ENCODE measurements around the gene RNASE1. TPM values are rescaled to one million over a fixed set of nuclear protein-coding genes. Genes with fewer than 3 reads are reported as not detected.

The RNASE1 gene
- total RNA-seq: 113 TPM

DNA sequence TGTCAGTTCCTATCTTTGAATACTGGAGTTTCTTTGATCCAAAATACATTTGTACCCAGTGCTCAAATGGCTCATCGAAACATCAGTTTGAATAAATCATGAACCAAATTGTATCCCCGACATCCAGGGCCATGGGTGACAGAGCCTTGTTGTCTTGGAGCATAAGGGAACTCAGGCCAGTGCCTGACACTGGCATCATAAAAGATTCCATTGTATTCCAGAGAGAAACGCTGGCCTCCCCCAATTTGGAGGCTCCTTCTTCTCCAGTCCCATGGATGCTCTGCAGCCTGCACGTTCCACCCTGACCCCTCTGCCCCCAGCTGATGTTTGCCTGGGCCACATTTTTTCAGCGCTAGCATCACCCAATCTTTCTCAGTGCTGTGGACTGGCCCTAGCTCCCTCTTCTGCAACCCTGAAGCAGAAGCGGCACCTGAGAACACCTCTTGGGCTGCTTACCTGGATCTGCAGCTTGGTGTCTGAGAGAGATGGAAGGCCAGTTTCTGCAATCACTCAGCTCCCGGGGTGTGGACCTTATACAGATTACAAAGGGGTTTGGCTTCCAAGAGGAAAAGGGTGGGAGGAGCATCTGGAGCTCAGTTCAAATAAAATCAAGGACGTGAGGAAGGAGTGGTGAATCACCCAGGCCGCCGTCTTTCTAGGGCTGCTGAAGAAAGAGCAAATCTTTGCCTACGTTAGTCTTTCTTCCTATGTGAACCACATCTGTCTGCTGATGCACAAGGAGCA is at the start of gene RNASE1:
Gene RNASE1 (minus strand): TSS at position 504 of the 744 bp plus-strand sequence. CDS start 776 bp downstream, outside the sequence.
- Histone ChIP-seq H3K27me3 (ENCODE audit: control insufficient read depth in 3 of 3, insufficient read depth in 3 of 3, low read length in 3 of 3) (peaks cover 3 to 20% (median 8%) of the 10 kb centered on the region in 3 donors), H3K27ac (ENCODE audit: low read depth, low read length) (peak within 1 kb of the TSS; percentile 51), H3K36me3 (ENCODE audit: control insufficient read depth in 3 of 3, insufficient read depth in 3 of 3, low read length in 3 of 3) (no peaks in the 10 kb centered on the region), H3K4me3 (ENCODE audit: low read length in 3 of 3) (peak within 1 kb of the TSS; percentile 56 to 73 (median 67)), H3K9ac (ENCODE audit: low read depth in 1 of 3, low read length in 3 of 3) (peak within 1 kb of the TSS; percentile 27 to 64 (median 33)), H3K9me3 (ENCODE audit: control insufficient read depth in 3 of 3, low read length in 3 of 3) (no peaks in the 10 kb centered on the region), H3K4me1 (ENCODE audit: control insufficient read depth in 3 of 3, insufficient read depth in 3 of 3, low read length in 3 of 3) (peaks cover 0 to 3% (median 0%) of the 10 kb centered on the region in 3 donors)

DNA sequence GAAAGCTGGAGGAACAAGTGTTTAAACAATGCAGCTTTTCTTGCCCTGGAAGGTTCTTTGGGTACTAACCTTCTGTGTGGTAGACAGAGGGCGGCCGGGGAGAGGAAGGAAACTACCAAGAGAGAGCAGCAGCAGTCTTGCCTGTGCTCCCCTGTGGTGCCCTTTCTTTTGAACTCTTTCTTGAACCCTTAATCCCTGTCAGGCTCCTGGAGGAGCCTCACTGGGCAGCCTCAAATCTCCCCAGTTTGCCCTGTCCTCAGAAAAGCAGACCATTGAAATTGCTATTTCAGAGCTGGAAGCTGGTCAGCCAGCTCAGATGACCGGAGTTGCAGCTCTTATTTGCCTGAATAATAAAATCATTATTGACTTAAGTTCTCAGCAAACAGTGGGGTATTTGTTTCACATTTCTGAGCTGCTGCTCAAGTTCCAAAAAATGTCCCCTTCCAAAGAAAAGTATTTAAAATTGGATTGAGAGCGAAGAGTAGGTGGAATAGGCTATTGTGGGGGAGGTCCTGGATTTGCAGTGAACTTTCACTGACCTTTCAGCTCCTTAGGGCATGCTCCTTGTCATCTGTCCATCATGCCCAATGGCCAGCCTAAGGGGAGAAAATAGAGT is 46.4 kb upstream of the RNASE1 start:
- no peaks in the 10 kb centered on the region for H3K9me3 ChIP-seq (ENCODE audit: control insufficient read depth in 3 of 3, low read length in 3 of 3)
- no peak overlapping the region for H3K9ac ChIP-seq (ENCODE audit: low read depth in 1 of 3, low read length in 3 of 3)
- H3K4me3 ChIP-seq (ENCODE audit: low read length in 3 of 3): no peak overlapping the region
- no peaks in the 10 kb centered on the region for H3K4me1 ChIP-seq (ENCODE audit: control insufficient read depth in 3 of 3, insufficient read depth in 3 of 3, low read length in 3 of 3)
- H3K36me3 ChIP-seq (ENCODE audit: control insufficient read depth in 3 of 3, insufficient read depth in 3 of 3, low read length in 3 of 3): no peaks in the 10 kb centered on the region
- no peak overlapping the region for H3K27ac ChIP-seq (ENCODE audit: low read depth, low read length)
- peaks cover 0 to 4% (median 4%) of the 10 kb centered on the region in 3 donors for H3K27me3 ChIP-seq (ENCODE audit: control insufficient read depth in 3 of 3, insufficient read depth in 3 of 3, low read length in 3 of 3)

DNA sequence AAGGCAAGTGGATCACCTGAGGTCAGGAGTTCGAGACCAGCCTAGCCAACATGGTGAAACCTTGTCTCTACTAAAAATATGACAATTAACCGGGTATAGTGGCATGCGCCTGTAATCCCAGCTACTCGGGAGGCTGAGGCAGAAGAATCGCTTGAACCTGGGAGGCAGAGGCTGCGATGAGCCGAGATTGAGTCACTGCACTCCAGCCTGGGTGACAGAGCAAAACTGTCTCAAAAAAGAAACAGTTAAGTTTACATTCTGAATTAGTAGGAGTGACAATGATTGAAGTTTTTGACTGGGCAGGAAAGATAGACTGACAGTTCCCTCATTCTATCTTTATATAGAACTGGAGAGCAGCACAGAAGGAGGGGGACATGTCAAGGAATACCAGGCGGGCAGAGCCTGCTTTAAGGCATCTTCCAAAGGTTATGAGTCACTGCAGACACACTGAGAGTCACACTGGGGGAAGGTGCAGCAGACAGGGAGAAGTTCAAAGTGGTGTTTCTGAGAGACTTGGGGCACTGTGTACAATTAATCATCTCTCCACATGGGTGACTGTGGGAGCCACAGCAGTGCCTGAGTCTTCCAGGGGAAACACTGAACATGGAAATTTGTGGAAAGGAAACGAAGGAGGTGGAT is 45.8 kb upstream of the RNASE1 start:
- Histone ChIP-seq H3K4me3 (ENCODE audit: low read length in 3 of 3) (no peak overlapping the region), H3K27me3 (ENCODE audit: control insufficient read depth in 3 of 3, insufficient read depth in 3 of 3, low read length in 3 of 3) (peaks cover 0 to 4% (median 4%) of the 10 kb centered on the region in 3 donors), H3K9me3 (ENCODE audit: control insufficient read depth in 3 of 3, low read length in 3 of 3) (no peaks in the 10 kb centered on the region), H3K4me1 (ENCODE audit: control insufficient read depth in 3 of 3, insufficient read depth in 3 of 3, low read length in 3 of 3) (no peaks in the 10 kb centered on the region), H3K9ac (ENCODE audit: low read depth in 1 of 3, low read length in 3 of 3) (no peak overlapping the region), H3K27ac (ENCODE audit: low read depth, low read length) (no peak overlapping the region), H3K36me3 (ENCODE audit: control insufficient read depth in 3 of 3, insufficient read depth in 3 of 3, low read length in 3 of 3) (no peaks in the 10 kb centered on the region)

DNA sequence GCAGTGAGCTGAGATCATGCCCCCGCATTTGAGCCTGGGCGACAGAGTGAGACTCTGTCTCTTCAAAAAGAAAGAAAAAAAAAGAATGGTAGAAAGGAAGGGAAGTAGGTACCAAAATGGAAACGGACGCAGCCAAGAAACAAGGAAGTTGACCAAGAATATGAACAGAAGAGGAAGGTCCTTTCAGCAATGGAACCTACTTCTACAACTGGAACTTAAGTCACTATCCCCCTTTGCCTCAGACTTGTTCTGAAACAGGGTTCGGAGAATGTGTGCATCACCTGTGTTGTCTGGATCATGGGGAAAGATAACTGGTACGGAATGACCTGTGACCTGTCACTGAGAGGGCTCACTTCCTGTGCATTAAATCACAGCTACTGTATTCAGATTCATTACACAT is 43.9 kb upstream of the RNASE1 start:
- Histone ChIP-seq H3K4me3 (ENCODE audit: low read length in 3 of 3) (no peak overlapping the region), H3K27ac (ENCODE audit: low read depth, low read length) (no peak overlapping the region), H3K4me1 (ENCODE audit: control insufficient read depth in 3 of 3, insufficient read depth in 3 of 3, low read length in 3 of 3) (no peaks in the 10 kb centered on the region), H3K36me3 (ENCODE audit: control insufficient read depth in 3 of 3, insufficient read depth in 3 of 3, low read length in 3 of 3) (no peaks in the 10 kb centered on the region), H3K27me3 (ENCODE audit: control insufficient read depth in 3 of 3, insufficient read depth in 3 of 3, low read length in 3 of 3) (peaks cover 0 to 4% (median 4%) of the 10 kb centered on the region in 3 donors), H3K9me3 (ENCODE audit: control insufficient read depth in 3 of 3, low read length in 3 of 3) (no peaks in the 10 kb centered on the region), H3K9ac (ENCODE audit: low read depth in 1 of 3, low read length in 3 of 3) (no peak overlapping the region)

DNA sequence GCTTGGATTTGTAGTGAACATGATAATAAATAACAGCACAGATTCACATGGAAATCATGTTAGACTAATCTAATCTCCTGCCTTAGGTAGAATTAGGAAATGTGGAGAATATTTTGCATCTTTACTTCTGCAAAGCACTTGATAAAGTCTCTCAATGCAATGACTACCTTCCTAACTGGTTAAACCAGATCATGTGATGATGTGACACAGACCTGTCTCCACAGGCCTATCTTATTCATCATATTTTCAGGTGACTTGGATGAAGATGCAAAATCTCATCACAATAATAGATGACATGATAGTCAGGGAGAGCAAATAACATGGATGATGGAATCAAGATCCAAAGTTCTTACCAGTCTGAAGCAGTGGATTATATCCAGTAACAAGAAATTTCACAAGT is 38.5 kb upstream of the RNASE1 start:
- Histone ChIP-seq H3K9ac (ENCODE audit: low read depth in 1 of 3, low read length in 3 of 3) (no peak overlapping the region), H3K4me1 (ENCODE audit: control insufficient read depth in 3 of 3, insufficient read depth in 3 of 3, low read length in 3 of 3) (no peaks in the 10 kb centered on the region), H3K36me3 (ENCODE audit: control insufficient read depth in 3 of 3, insufficient read depth in 3 of 3, low read length in 3 of 3) (no peaks in the 10 kb centered on the region), H3K4me3 (ENCODE audit: low read length in 3 of 3) (no peak overlapping the region), H3K27me3 (ENCODE audit: control insufficient read depth in 3 of 3, insufficient read depth in 3 of 3, low read length in 3 of 3) (no peaks in the 10 kb centered on the region), H3K27ac (ENCODE audit: low read depth, low read length) (no peak overlapping the region), H3K9me3 (ENCODE audit: control insufficient read depth in 3 of 3, low read length in 3 of 3) (no peaks in the 10 kb centered on the region)

DNA sequence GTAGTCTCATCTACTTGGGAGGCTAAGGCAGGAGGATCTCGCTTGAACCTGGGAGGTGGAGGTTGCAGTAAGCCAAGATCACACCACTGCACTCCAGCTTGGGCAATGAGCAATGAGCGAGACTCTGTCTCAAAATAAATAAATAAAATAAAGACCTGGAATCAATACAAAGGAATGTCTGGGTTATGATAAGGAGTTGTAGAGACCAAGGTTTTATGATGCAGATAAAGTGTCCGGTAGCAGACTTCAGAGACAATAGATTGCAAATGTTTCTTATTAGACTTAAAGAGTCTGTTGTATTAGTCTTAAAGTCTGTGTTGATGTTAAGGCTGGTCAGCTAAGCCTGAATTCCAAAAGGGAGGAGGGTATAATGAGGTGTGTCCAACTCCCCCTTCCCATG is 35.2 kb upstream of the RNASE1 start:
- H3K9ac ChIP-seq (ENCODE audit: low read depth in 1 of 3, low read length in 3 of 3): no peak overlapping the region
- H3K36me3 ChIP-seq (ENCODE audit: control insufficient read depth in 3 of 3, insufficient read depth in 3 of 3, low read length in 3 of 3): no peaks in the 10 kb centered on the region
- no peaks in the 10 kb centered on the region for H3K9me3 ChIP-seq (ENCODE audit: control insufficient read depth in 3 of 3, low read length in 3 of 3)
- H3K4me3 ChIP-seq (ENCODE audit: low read length in 3 of 3): no peak overlapping the region
- no peaks in the 10 kb centered on the region for H3K27me3 ChIP-seq (ENCODE audit: control insufficient read depth in 3 of 3, insufficient read depth in 3 of 3, low read length in 3 of 3)
- H3K27ac ChIP-seq (ENCODE audit: low read depth, low read length): no peak overlapping the region
- H3K4me1 ChIP-seq (ENCODE audit: control insufficient read depth in 3 of 3, insufficient read depth in 3 of 3, low read length in 3 of 3): no peaks in the 10 kb centered on the region

DNA sequence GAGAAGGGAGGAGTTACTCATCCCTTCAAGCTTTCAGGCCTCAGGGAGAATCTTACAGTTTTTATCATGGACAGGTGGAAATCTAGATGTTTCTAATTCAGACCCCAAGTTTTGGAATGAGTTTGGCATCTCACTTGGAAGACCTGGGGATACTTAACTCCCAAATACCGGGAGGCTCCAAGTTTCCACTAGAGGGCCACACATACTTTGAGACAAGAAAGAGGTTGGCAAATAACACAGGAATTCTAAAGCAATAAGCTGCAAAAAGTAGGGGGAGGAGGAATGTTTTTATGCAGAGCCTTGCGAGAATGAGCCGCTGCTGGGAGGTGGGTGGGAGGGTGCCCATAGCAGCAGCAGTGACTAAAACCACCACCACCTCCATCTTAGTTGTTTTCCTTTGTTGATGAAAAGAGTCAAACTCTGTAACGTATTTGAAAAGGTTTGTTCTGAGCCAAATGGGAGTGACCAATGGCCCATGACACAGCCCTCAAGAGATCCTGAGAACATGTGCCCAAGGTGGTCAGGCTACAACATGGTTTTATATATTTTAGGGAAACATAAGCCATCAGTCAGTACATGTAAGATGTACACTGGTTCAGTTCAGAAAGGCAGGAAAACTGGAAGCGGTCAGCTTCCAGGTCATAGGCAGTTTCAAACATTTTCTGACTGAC is 34.2 kb upstream of the RNASE1 start:
- H3K4me3 ChIP-seq (ENCODE audit: low read length in 3 of 3): no peak overlapping the region
- peaks cover 0 to 4% (median 0%) of the 10 kb centered on the region in 3 donors for H3K27me3 ChIP-seq (ENCODE audit: control insufficient read depth in 3 of 3, insufficient read depth in 3 of 3, low read length in 3 of 3)
- no peaks in the 10 kb centered on the region for H3K36me3 ChIP-seq (ENCODE audit: control insufficient read depth in 3 of 3, insufficient read depth in 3 of 3, low read length in 3 of 3)
- H3K27ac ChIP-seq (ENCODE audit: low read depth, low read length): no peak overlapping the region
- H3K4me1 ChIP-seq (ENCODE audit: control insufficient read depth in 3 of 3, insufficient read depth in 3 of 3, low read length in 3 of 3): no peaks in the 10 kb centered on the region
- no peak overlapping the region for H3K9ac ChIP-seq (ENCODE audit: low read depth in 1 of 3, low read length in 3 of 3)
- no peaks in the 10 kb centered on the region for H3K9me3 ChIP-seq (ENCODE audit: control insufficient read depth in 3 of 3, low read length in 3 of 3)

DNA sequence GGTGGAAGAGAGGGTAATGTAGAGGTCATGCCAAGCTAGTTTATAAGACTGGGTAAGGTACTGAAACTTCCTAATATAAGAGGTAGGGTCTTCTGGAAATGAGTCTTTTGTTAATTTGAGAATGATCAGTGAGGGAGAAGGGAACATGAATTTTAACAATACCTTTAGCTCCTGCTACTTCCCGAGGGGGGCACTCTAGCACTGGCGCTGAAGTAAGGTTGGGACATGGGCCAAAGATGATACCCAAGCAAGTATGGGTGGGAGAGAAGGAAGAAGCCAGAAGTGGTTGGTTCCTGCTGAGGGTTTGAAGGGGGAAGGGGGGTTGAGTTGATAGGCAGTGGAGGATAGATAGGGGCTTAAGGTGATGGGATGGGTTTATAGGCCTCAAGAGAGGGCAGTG is 32.3 kb upstream of the RNASE1 start:
- Histone ChIP-seq H3K4me3 (ENCODE audit: low read length in 3 of 3) (no peak overlapping the region), H3K27me3 (ENCODE audit: control insufficient read depth in 3 of 3, insufficient read depth in 3 of 3, low read length in 3 of 3) (peaks cover 0 to 4% (median 0%) of the 10 kb centered on the region in 3 donors), H3K27ac (ENCODE audit: low read depth, low read length) (no peak overlapping the region), H3K9me3 (ENCODE audit: control insufficient read depth in 3 of 3, low read length in 3 of 3) (no peaks in the 10 kb centered on the region), H3K9ac (ENCODE audit: low read depth in 1 of 3, low read length in 3 of 3) (no peak overlapping the region), H3K36me3 (ENCODE audit: control insufficient read depth in 3 of 3, insufficient read depth in 3 of 3, low read length in 3 of 3) (no peaks in the 10 kb centered on the region), H3K4me1 (ENCODE audit: control insufficient read depth in 3 of 3, insufficient read depth in 3 of 3, low read length in 3 of 3) (no peaks in the 10 kb centered on the region)

DNA sequence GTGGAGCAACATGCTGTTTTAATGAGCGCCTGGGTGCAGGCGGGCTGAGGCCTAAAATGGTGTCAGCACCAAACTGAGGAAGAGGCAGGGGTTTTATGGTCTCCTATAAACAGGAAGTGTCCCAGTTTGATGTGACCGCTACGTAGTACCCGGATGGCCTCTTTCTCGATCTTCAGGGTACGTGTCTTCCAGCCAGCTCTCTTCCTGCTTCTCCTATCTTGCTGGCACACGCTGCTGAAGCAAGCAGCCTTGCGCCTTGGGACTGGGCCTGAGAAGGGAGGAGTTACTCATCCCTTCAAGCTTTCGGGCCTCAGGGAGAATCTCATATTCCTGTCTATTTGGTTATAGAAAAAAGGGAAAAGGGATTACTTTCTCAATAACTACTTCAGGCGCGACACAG is 28.2 kb upstream of the RNASE1 start:
- no peak overlapping the region for H3K4me3 ChIP-seq (ENCODE audit: low read length in 3 of 3)
- no peaks in the 10 kb centered on the region for H3K4me1 ChIP-seq (ENCODE audit: control insufficient read depth in 3 of 3, insufficient read depth in 3 of 3, low read length in 3 of 3)
- H3K27ac ChIP-seq (ENCODE audit: low read depth, low read length): no peak overlapping the region
- no peak overlapping the region for H3K9ac ChIP-seq (ENCODE audit: low read depth in 1 of 3, low read length in 3 of 3)
- no peaks in the 10 kb centered on the region for H3K36me3 ChIP-seq (ENCODE audit: control insufficient read depth in 3 of 3, insufficient read depth in 3 of 3, low read length in 3 of 3)
- H3K9me3 ChIP-seq (ENCODE audit: control insufficient read depth in 3 of 3, low read length in 3 of 3): no peaks in the 10 kb centered on the region
- peaks cover 0 to 4% (median 0%) of the 10 kb centered on the region in 3 donors for H3K27me3 ChIP-seq (ENCODE audit: control insufficient read depth in 3 of 3, insufficient read depth in 3 of 3, low read length in 3 of 3)
